Stimulated activated CD8-positive, alpha-beta memory T cell treated with anti-CD3 and anti-CD28 coated beads, Interleukin-4, amount 100 ng/mL, for 1 hour (primary cell): Measurements from ENCODE around the gene RASL12.
"Not testable (repeated sequence)": the region's sequence is repeated elsewhere in the genome, so short reads cannot be mapped to it uniquely, and the experiment has no call there.

Experiments
- DNase-seq, 2 donors: peaks; one replicate each; pipeline ENCODE4 v3.0.0-alpha.2; 2020; ENCODE audit warnings: low read depth in 2 of 2, low spot score in 1 of 2

The RASL12 gene

GRCh38 chr15:65032801-65033537 is 34.8 kb downstream of the RASL12 start:
- no peak for DNase-seq

GRCh38 chr15:65029736-65030208 is 38.0 kb downstream of the RASL12 start:
- DNase-seq = no peak

GRCh38 chr15:65028921-65029735 is 38.7 kb downstream of the RASL12 start, which contains the start of gene MTFMT:
TSS of gene MTFMT (minus strand) at chr15:65029639. CDS start at chr15:65029613, 26 bp downstream.
- peak; percentile 86 to 92 for DNase-seq

GRCh38 chr15:65028338-65028737 is 39.5 kb downstream of the RASL12 start:
- DNase-seq = no peak

- DNase-seq = no peak
Measured at GRCh38 chr15:65027593-65027992, 40.2 kb downstream of the RASL12 start.

GRCh38 chr15:65026756-65027155 is 41.0 kb downstream of the RASL12 start:
- DNase-seq = no peak

- DNase-seq = no peak
Measured at GRCh38 chr15:65021488-65021887, 46.3 kb downstream of the RASL12 start.

GRCh38 chr15:65020419-65020818 is 47.4 kb downstream of the RASL12 start:
- DNase-seq = no peak

GRCh38 chr15:65011198-65011597 is 56.6 kb downstream of the RASL12 start:
- not testable (repeated sequence) for DNase-seq

- DNase-seq = no peak
Measured at GRCh38 chr15:65008983-65009382, 58.8 kb downstream of the RASL12 start.

GRCh38 chr15:65006876-65007275 is 60.9 kb downstream of the RASL12 start:
- no peak for DNase-seq

- DNase-seq = no peak
Measured at GRCh38 chr15:65004993-65005392, 62.8 kb downstream of the RASL12 start.
